Smooth muscle cell (in vitro differentiated cells): Measurements from ENCODE around the gene RAF1. TPM values are rescaled to one million over a fixed set of nuclear protein-coding genes. Genes with fewer than 3 reads are reported as not detected.

Experiments used
- DNase-seq: peaks from one replicate; lab custom pipeline; 2025; ENCODE audit not compliant: unreplicated experiment; lab: John Stamatoyannopoulos, UW
- H2AFZ ChIP-seq: fragments of 200-600 bp; sonication (generic); 2 replicates; pipeline ENCODE4 v1.6.0; 2016; ENCODE audit warnings: antibody characterized with exemption, low read depth, mild to moderate bottlenecking
- H3F3A ChIP-seq: fragments of 200-600 bp; sonication (generic); 2 replicates; pipeline ENCODE4 v1.6.0; 2017; ENCODE audit warnings: antibody characterized with exemption, low read depth
- H3K27ac ChIP-seq: fragments of 200-600 bp; sonication (generic); 2 replicates; pipeline ENCODE4 v1.5.1; 2016; ENCODE audit warnings: low read depth, mild to moderate bottlenecking
- H3K27me3 ChIP-seq: fragments of 200-600 bp; sonication (generic); 2 replicates; pipeline ENCODE4 v1.6.1; 2016; ENCODE audit warnings: low read depth, mild to moderate bottlenecking
- H3K36me3 ChIP-seq: fragments of 200-600 bp; sonication (generic); 2 replicates; pipeline ENCODE4 v1.5.1; 2016; ENCODE audit warnings: low read depth
- H3K4me1 ChIP-seq: fragments of 200-600 bp; sonication (generic); 2 replicates; pipeline ENCODE4 v1.5.1; 2016; ENCODE audit warnings: low read depth
- H3K4me2 ChIP-seq: fragments of 200-600 bp; sonication (generic); 2 replicates; pipeline ENCODE4 v1.6.0; 2016; ENCODE audit warnings: mild to moderate bottlenecking
- H3K4me3 ChIP-seq: fragments of 200-600 bp; sonication (generic); 2 replicates; pipeline ENCODE4 v1.5.1; 2016; ENCODE audit warnings: mild to moderate bottlenecking
- H3K79me2 ChIP-seq: fragments of 200-600 bp; sonication (generic); 2 replicates; pipeline ENCODE4 v1.6.0; 2016; ENCODE audit warnings: low read depth, mild to moderate bottlenecking
- H3K9ac ChIP-seq: fragments of 200-600 bp; sonication (generic); 2 replicates; pipeline ENCODE4 v1.6.0; 2016; ENCODE audit warnings: low read depth
- H3K9me3 ChIP-seq: fragments of 200-600 bp; sonication (generic); replicated peaks from 2 replicates; pipeline ENCODE4 v1.5.1; 2016; ENCODE audit warnings: low read depth
- H4K20me1 ChIP-seq: fragments of 200-600 bp; sonication (generic); 2 replicates; pipeline ENCODE4 v1.6.0; 2016; ENCODE audit warnings: low read depth
- WGBS: methylation state at CpG from one replicate; pipeline ENCODE4 v1.1.7; 2016; ENCODE audit warnings: low lambda C conversion rate; 5-methylcytosine and 5-hydroxymethylcytosine counted together
- polyA plus RNA-seq: library from polyadenylated mRNA; unstranded; fragments of >200 nt; fragmentation: Nextera tagmentation; extraction: Ambion mirVana; gene quantifications from 2 replicates; pipeline ENCODE4 v1.2.1, GENCODE V29; 2016
- total RNA-seq: library from RNA; depleted of rRNA; stranded (reverse); fragments of >200 nt; gene quantifications from 2 replicates; pipeline ENCODE4 v1.2.3, GENCODE V29; 2014
- TF ChIP-seq, protein P1 (sequence below): fragments of 200-600 bp; sonication (generic); IDR thresholded peaks from 2 replicates; pipeline ENCODE4 v1.5.1; 2017; ENCODE audit warnings: borderline replicate concordance, mild to moderate bottlenecking, antibody characterized with exemption; ENCODE audit not compliant: insufficient read depth, poor library complexity, severe bottlenecking

Gene RAF1
- total and polyA plus RNA-seq, 2 experiments from 2014 or later, result 48.4 to 75.4 TPM

DNA sequence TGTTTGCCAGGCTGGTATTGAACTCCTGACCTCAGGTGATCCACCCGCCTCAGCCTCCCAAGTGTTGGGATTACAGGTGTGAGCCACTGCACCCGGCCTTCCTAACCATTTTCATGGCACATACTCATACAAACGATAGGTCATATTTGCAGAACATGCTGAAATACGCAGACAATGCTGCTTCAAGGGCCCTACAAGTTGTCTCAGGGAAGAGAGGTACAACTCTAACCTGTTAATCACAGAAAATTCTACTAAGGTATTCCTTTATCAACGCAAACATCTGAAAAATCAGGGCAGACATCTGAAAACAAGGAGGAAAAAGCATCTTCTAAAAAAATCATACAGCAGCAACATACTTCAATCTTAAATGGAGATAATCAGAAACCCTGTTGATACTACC is 39.9 kb downstream of the RAF1 start:
- no peaks in the 10 kb centered on the region for H3F3A ChIP-seq
- H3K9ac ChIP-seq, result no peak overlapping the region
- H3K27me3 ChIP-seq, result no peaks in the 10 kb centered on the region
- H3K4me3 ChIP-seq, result no peak overlapping the region
- no peak overlapping the region for H3K4me2 ChIP-seq
- H4K20me1 ChIP-seq, result peaks cover 100% of the 10 kb centered on the region
- no peaks in the 10 kb centered on the region for H3K4me1 ChIP-seq
- WGBS, result 92% methylated on average over 5 of the region's 5 CpGs
- H2AFZ ChIP-seq, result no peak overlapping the region
- no peak overlapping the region for H3K27ac ChIP-seq
- H3K9me3 ChIP-seq, result no peaks in the 10 kb centered on the region
- TF ChIP-seq, protein P1, sequence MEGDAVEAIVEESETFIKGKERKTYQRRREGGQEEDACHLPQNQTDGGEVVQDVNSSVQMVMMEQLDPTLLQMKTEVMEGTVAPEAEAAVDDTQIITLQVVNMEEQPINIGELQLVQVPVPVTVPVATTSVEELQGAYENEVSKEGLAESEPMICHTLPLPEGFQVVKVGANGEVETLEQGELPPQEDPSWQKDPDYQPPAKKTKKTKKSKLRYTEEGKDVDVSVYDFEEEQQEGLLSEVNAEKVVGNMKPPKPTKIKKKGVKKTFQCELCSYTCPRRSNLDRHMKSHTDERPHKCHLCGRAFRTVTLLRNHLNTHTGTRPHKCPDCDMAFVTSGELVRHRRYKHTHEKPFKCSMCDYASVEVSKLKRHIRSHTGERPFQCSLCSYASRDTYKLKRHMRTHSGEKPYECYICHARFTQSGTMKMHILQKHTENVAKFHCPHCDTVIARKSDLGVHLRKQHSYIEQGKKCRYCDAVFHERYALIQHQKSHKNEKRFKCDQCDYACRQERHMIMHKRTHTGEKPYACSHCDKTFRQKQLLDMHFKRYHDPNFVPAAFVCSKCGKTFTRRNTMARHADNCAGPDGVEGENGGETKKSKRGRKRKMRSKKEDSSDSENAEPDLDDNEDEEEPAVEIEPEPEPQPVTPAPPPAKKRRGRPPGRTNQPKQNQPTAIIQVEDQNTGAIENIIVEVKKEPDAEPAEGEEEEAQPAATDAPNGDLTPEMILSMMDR, result no peak
- DNase-seq, result no peak
- peaks cover 97% of the 10 kb centered on the region for H3K79me2 ChIP-seq
- H3K36me3 ChIP-seq, result no peaks in the 10 kb centered on the region

DNA sequence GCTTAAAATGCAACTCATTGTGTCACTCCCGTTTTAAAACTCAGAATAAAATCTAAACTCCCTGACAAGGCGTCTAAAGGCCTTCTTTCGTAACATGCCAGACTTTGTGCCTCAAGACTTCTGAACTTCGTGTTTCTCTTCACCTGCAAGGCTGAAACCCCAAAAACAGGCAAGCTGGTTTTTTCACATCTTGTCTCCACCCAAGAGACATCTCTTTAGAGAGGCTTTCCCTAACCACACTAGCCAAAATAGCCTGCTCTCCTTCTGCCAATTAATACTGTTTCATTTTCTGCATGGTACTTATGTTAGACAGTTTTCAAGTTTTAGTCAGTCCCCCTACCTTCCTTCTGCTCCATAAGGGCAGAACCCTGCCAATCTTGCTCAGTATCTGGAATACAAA is 41.6 kb downstream of the RAF1 start:
- Histone ChIP-seq H3K79me2 (peaks cover 89% of the 10 kb centered on the region), H3K9me3 (no peaks in the 10 kb centered on the region), H4K20me1 (peaks cover 98% of the 10 kb centered on the region), H3K9ac (no peak overlapping the region), H3K27me3 (no peaks in the 10 kb centered on the region), H3K4me3 (no peak overlapping the region), H3K4me1 (no peaks in the 10 kb centered on the region), H3K4me2 (no peak overlapping the region), H3K36me3 (no peaks in the 10 kb centered on the region), H3F3A (no peaks in the 10 kb centered on the region), H3K27ac (no peak overlapping the region), H2AFZ (no peak overlapping the region)
- WGBS, result 78% methylated on average over 4 of the region's 4 CpGs
- TF ChIP-seq, protein P1, result no peak
- DNase-seq, result no peak

DNA sequence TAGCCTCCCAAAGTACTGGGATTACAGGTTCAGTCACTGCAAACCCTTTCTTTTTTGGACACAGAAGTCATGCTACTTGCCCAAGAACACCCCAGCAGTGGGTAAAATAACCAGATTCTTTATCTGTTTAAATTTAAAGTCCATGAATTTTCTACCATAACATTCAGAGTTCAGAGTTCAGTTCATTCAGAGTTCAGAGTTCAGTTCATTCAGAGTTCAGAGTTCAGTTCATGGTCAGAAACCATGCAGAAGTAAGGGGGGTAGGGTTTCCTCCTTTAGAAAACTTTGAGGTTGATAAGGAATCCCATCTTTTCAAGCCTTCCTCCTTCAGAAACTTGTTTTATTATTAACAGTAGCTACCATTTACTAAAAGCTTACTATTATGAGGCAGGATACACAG is 43.2 kb downstream of the RAF1 start:
- Histone ChIP-seq H2AFZ (no peak overlapping the region), H4K20me1 (peaks cover 98% of the 10 kb centered on the region)
- TF ChIP-seq, protein P1, result no peak

DNA sequence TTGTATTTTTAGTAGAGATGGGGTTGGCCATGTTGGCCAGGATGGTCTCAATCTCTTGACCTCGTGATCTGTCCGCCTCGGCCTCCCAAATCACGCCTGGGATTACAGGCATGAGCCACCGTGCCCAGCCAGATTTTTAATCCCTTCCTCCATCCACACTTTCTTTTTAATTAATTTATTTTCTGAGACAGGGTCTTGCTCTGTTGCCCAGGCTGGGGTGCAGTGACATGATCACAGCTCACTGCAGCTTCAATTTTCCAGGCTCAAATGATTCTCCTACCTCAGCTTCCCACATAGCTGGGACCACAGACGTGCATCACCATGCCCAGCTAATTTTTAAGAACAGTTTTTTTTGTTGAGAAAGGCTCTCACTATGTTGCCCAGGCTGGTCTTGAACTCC is 43.6 kb downstream of the RAF1 start:
- TF ChIP-seq, protein P1, result no peak
- H3K4me3 ChIP-seq, result no peak overlapping the region
- H3K36me3 ChIP-seq, result peaks cover 5% of the 10 kb centered on the region
- DNase-seq, result no peak
- no peaks in the 10 kb centered on the region for H3K9me3 ChIP-seq
- H3F3A ChIP-seq, result no peaks in the 10 kb centered on the region
- H3K27me3 ChIP-seq, result no peaks in the 10 kb centered on the region
- H2AFZ ChIP-seq, result no peak overlapping the region
- H3K9ac ChIP-seq, result no peak overlapping the region
- peaks cover 98% of the 10 kb centered on the region for H4K20me1 ChIP-seq
- H3K79me2 ChIP-seq, result peaks cover 87% of the 10 kb centered on the region
- no peak overlapping the region for H3K4me2 ChIP-seq
- WGBS, result 98% methylated on average over 6 of the region's 6 CpGs
- H3K27ac ChIP-seq, result no peak overlapping the region
- H3K4me1 ChIP-seq, result no peaks in the 10 kb centered on the region

More for the DNA sequence above, 43.2 kb downstream of the RAF1 start:
- Histone ChIP-seq H3K4me1 (no peaks in the 10 kb centered on the region), H3K36me3 (peaks cover 5% of the 10 kb centered on the region), H3K79me2 (peaks cover 87% of the 10 kb centered on the region), H3K27ac (no peak overlapping the region), H3K4me3 (no peak overlapping the region), H3F3A (no peaks in the 10 kb centered on the region), H3K9ac (no peak overlapping the region), H3K9me3 (no peaks in the 10 kb centered on the region), H3K4me2 (no peak overlapping the region), H3K27me3 (no peaks in the 10 kb centered on the region)
- no peak for DNase-seq
